Chondrocyte (in vitro differentiated cells): ENCODE data around the gene KDM2A. TPM values are rescaled to one million over a fixed set of nuclear protein-coding genes. Genes with fewer than 3 reads are reported as not detected.

Source experiments
- DNase-seq: peaks from one replicate; pipeline ENCODE4 v3.0.0; 2021; ENCODE audit warnings: mixed read lengths, low spot score
- H3K27ac Mint-ChIP-seq: one replicate; pipeline ENCODE4 v1.8.0; 2021; ENCODE audit warnings: mild to moderate bottlenecking, moderate library complexity, mixed read lengths; ENCODE audit not compliant: unreplicated experiment
- H3K27me3 Mint-ChIP-seq: 2 replicates; pipeline ENCODE4 v1.8.0; 2021; ENCODE audit warnings: low read depth, mixed read lengths
- H3K36me3 Mint-ChIP-seq: 2 replicates; pipeline ENCODE4 v1.8.0; 2021; ENCODE audit warnings: low read depth, mixed read lengths
- H3K4me1 Mint-ChIP-seq: 2 replicates; pipeline ENCODE4 v1.8.0; 2021; ENCODE audit warnings: low read depth, mild to moderate bottlenecking, mixed read lengths
- H3K4me3 Mint-ChIP-seq: one replicate; pipeline ENCODE4 v1.8.0; 2021; ENCODE audit warnings: mild to moderate bottlenecking, moderate library complexity, mixed read lengths; ENCODE audit not compliant: unreplicated experiment
- H3K9me3 Mint-ChIP-seq: 2 replicates; pipeline ENCODE4 v1.8.0; 2021; ENCODE audit warnings: low read depth, mixed read lengths
- CTCF ChIP-seq: fragments of 200-600 bp; sonication (generic); IDR thresholded peaks from 2 replicates; pipeline ENCODE4 v1.5.0; 2021; ENCODE audit warnings: antibody characterized with exemption, mild to moderate bottlenecking, moderate library complexity
- total RNA-seq: library from RNA; stranded (reverse); gene quantifications from 3 replicates; pipeline ENCODE4 v1.2.1, GENCODE V29; 2021

KDM2A gene
- total RNA-seq, 1 donor from 2014 or later = 54.3 TPM

- TF ChIP-seq CTCF = peak; percentile 84
- Mint-ChIP-seq H3K27me3 (no peaks in the 10 kb centered on the region), H3K9me3 (no peaks in the 10 kb centered on the region), H3K36me3 (no peaks in the 10 kb centered on the region), H3K4me1 (peaks cover 59% of the 10 kb centered on the region), H3K27ac (peak overlapping the region; percentile 54), H3K4me3 (peak overlapping the region; percentile 73)
- DNase-seq = peak; percentile 59
Observed at GRCh38 chr11:67265633-67266448, 146.8 kb downstream of the KDM2A start.

- H3K36me3 Mint-ChIP-seq = no peaks in the 10 kb centered on the region
- H3K4me3 Mint-ChIP-seq = peak within 1 kb of the TSS; percentile 90
- DNase-seq = peak; percentile 59
- H3K27ac Mint-ChIP-seq = peak within 1 kb of the TSS; percentile 65
- H3K27me3 Mint-ChIP-seq = no peaks in the 10 kb centered on the region
- TF ChIP-seq CTCF = peak; percentile 17
- peaks cover 62% of the 10 kb centered on the region for H3K4me1 Mint-ChIP-seq
- H3K9me3 Mint-ChIP-seq = no peaks in the 10 kb centered on the region
Observed at GRCh38 chr11:67266449-67267187, 147.6 kb downstream of the KDM2A start, which contains the start of gene GRK2. Gene GRK2, plus strand, starts transcription at chr11:67266473. Its CDS starts 227 bp downstream, at chr11:67266700.

- peak overlapping the region; percentile 65 for H3K27ac Mint-ChIP-seq
- H3K9me3 Mint-ChIP-seq = no peaks in the 10 kb centered on the region
- no peaks in the 10 kb centered on the region for H3K36me3 Mint-ChIP-seq
- H3K4me1 Mint-ChIP-seq = peaks cover 60% of the 10 kb centered on the region
- peak overlapping the region; percentile 90 for H3K4me3 Mint-ChIP-seq
- H3K27me3 Mint-ChIP-seq = no peaks in the 10 kb centered on the region
- no peak for TF ChIP-seq CTCF
- DNase-seq = peak; percentile 81
Observed at GRCh38 chr11:67267188-67268080, 148.4 kb downstream of the KDM2A start.

GRCh38 chr11:67268081-67268961 lies 149.3 kb downstream of the KDM2A start:
- Mint-ChIP-seq H3K4me3 (peak overlapping the region; percentile 90), H3K4me1 (peaks cover 53% of the 10 kb centered on the region), H3K27me3 (no peaks in the 10 kb centered on the region), H3K9me3 (no peaks in the 10 kb centered on the region), H3K27ac (peak overlapping the region; percentile 2), H3K36me3 (no peaks in the 10 kb centered on the region)
- DNase-seq = peak; percentile 26
- TF ChIP-seq CTCF = no peak
